ENCODE data around the gene TGFB2.
A peak's percentile ranks its signal among the peaks of the same experiment; 100 is the strongest.

Gene TGFB2

GRCh38 chr1:218429301-218429700 lies 84.2 kb downstream of the TGFB2 start:
- no peak for DNase-seq

- no peak for DNase-seq
Measured at GRCh38 chr1:218430346-218430745, 85.2 kb downstream of the TGFB2 start.

GRCh38 chr1:218430822-218431221 lies 85.7 kb downstream of the TGFB2 start:
- DNase-seq, result no peak

DNA sequence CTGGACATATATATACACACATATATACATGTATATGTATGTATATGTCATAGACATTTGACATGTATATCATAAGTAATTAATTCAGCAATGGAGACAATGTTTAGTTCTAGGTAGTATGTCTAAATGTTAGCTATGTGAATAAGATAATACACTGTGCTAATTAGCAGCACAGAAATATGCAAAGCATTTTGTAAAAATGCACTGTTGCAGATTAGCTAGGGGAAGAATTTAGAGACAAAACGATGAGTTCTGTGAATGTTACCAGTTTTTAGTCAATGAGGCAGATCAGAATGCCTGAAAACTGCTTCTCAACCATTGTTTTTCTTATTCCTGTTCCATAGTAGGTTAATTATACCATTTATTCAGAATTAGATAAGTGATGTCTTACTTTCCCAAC lies 86.3 kb downstream of the TGFB2 start:
- no peak for DNase-seq

DNA sequence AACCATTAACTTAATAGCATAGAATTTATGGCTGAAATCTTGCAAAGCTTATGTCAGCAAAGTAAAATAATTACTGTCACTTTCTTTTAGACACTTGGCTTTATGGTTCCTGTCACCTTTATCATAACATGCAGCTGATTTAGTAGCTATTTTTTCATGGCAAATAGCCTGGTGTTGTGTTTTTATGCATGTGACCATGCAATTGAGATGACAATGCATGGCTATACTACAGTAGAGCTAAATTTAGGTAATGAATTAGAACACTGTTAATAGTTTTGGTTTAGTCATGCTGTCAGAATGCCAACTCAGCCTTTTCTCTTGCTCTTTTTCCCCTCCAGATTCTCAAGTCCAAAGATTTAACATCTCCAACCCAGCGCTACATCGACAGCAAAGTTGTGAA lies 88.6 kb downstream of the TGFB2 start:
- DNase-seq, result peak in 1 of 3 experiments; percentile 13

DNA sequence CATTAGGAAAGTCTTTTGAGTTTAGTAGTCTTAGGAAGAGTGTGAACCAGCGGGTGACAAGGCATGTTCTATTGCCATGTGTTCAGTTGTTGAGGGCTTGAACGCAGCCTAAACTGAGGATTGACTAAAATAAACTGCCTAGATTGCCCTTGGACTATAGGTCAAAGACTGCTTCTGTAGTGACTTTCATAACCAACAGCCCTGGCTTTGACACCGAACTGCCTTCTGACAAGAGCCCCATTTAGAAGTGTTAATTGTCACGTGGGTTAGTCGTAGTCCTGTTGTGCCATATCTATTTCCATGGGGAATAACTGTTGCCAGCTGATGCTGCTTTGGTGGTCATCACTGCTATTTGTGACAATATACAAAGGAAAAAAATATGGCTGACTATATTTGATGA lies 90.4 kb downstream of the TGFB2 start:
- DNase-seq, result no peak

GRCh38 chr1:218436346-218436745 lies 91.2 kb downstream of the TGFB2 start:
- peak in 1 of 3 experiments; percentile 32 for DNase-seq

DNA sequence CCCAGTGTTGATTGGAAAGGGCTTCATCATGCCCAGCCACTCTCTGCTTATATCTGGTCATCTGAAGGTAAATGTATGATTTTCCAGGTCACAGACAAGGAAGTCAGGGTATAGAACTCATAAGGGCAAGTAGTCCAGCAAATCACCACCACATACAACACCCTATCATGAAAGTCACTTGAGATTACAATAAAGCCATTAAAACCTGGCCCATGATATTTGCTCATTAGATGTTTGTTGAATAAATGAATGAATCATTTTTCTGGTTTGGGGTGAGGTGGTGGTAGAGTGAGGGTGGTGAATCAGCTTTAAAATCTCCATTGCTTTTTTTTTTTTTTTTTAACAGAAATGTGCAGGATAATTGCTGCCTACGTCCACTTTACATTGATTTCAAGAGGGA lies 91.9 kb downstream of the TGFB2 start:
- DNase-seq, result no peak

- DNase-seq, result no peak
Measured at GRCh38 chr1:218439541-218440295, 94.6 kb downstream of the TGFB2 start.

DNA sequence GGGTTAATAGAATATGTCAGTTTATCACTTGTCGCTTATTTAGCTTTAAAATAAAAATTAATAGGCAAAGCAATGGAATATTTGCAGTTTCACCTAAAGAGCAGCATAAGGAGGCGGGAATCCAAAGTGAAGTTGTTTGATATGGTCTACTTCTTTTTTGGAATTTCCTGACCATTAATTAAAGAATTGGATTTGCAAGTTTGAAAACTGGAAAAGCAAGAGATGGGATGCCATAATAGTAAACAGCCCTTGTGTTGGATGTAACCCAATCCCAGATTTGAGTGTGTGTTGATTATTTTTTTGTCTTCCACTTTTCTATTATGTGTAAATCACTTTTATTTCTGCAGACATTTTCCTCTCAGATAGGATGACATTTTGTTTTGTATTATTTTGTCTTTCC lies 98.1 kb downstream of the TGFB2 start:
- no peak for DNase-seq

DNA sequence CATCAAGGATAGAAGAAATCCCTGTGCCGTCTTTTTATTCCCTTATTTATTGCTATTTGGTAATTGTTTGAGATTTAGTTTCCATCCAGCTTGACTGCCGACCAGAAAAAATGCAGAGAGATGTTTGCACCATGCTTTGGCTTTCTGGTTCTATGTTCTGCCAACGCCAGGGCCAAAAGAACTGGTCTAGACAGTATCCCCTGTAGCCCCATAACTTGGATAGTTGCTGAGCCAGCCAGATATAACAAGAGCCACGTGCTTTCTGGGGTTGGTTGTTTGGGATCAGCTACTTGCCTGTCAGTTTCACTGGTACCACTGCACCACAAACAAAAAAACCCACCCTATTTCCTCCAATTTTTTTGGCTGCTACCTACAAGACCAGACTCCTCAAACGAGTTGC lies 99.0 kb downstream of the TGFB2 start:
- DNase-seq, result no peak

- DNase-seq, result no peak
Measured at GRCh38 chr1:218444588-218444987, 99.5 kb downstream of the TGFB2 start.

GRCh38 chr1:218447010-218447689 lies 102.0 kb downstream of the TGFB2 start:
- no peak for DNase-seq

- DNase-seq, result peak in 1 of 3 experiments; percentile 51
Measured at GRCh38 chr1:218451415-218451814, 106.3 kb downstream of the TGFB2 start.

GRCh38 chr1:218454700-218455282 lies 109.7 kb downstream of the TGFB2 start:
- no peak for DNase-seq

DNA sequence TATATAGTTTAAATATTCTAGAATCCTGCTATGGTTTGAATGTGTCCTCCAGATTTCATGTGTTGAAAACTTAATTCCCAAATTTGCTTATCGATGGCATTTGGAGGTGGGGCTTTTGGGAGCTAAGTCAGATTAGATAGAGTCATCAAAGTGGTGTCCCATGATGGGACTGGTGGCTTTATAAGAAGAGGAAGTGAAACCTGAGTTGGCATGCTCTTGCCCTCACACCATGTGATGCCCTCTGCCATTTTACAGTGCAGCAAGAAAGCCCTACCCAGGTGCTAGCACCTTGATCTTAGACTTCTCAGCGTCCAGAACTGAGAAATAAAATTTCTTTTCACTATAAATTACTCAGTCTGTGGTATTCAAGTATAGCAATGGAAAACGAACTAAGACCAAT lies 111.3 kb downstream of the TGFB2 start:
- no peak for DNase-seq

GRCh38 chr1:218459450-218459849 lies 114.3 kb downstream of the TGFB2 start:
- DNase-seq, result no peak

DNA sequence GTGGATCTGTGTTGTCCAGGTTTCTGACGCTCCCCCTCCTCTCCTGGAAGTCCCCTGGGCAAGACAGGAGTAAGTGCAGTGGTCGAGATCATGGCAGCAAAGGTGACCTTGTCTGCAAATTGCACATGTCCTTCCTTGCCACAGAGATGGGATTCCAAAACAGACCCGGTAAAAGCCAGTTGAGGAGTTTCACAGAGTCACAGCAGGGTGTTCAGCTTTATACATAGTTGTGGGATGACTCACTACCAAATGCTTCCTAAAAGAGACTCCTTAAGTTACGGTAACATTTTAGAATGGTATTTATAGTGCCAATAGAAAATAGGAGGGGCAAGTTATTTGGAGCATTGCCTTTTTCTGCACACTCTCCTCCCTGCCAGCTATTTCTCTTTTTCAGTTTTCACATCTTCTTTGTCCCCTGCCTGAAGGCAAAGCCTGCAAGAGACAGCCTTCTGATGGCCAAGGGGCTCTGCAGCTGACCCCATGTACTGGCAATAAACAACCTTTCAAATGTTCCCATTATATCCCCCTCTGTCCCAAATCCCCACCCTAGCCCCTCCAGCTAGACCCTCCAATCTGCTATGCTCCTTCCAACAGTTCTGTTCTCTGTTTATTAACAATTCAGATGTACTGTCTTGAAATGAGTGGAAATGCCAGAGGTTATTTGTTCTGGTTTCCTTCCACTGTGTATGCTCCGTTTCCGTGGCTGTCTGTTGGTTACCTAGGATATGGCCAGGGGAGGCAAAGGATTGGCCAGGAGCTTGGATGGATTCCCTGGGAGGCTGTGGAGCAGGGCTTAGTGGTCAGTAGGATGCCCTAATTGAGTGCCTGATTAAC lies 115.0 kb downstream of the TGFB2 start:
- peak in 1 of 3 experiments; percentile 57 for DNase-seq

- DNase-seq, result no peak
Measured at GRCh38 chr1:218461351-218461750, 116.2 kb downstream of the TGFB2 start.

DNA sequence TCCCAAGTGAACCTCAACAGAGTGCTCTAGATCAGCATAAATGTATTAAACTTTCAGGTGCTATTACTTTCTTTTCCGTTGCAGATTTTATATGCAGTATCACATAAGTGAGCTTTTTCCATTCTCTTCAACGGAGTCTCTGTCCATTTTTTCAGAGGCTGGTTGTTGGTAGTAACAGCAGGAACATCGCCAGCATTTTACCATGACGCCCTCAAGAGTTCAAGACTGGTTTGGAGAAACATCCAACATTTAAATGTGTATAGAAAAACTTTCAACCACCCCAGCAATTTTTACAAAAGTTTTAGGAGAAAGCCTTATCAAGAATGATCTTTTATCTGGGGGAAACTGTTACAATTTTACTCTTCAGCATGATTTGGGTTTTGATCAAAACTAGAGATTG lies 117.0 kb downstream of the TGFB2 start:
- no peak for DNase-seq

GRCh38 chr1:218462587-218462986 lies 117.5 kb downstream of the TGFB2 start:
- DNase-seq, result no peak

GRCh38 chr1:218463194-218464156 lies 118.3 kb downstream of the TGFB2 start:
- DNase-seq, result no peak

Measured in NCI-H1417 (cell line).